ENCODE data around the gene KRT33B.

KRT33B gene

GRCh38 chr17:41345992-41346391 lies 23.6 kb downstream of the KRT33B start:
- no peak for TF ChIP-seq CTCF (IDR thresholded peaks at IDR 0.05; ENCODE audit: low read depth, low read length)

GRCh38 chr17:41343029-41343428 lies 26.6 kb downstream of the KRT33B start:
- no peak overlapping the region for H3K4me3 ChIP-seq (ENCODE audit: low read depth, low read length)
- no peak for TF ChIP-seq CTCF (IDR thresholded peaks at IDR 0.05; ENCODE audit: low read depth, low read length)

More at GRCh38 chr17:41345992-41346391, 23.6 kb downstream of the KRT33B start:
- no peak overlapping the region for H3K4me3 ChIP-seq (ENCODE audit: low read depth, low read length)

GRCh38 chr17:41340934-41341861 lies 28.4 kb downstream of the KRT33B start:
- no peak for TF ChIP-seq CTCF (IDR thresholded peaks at IDR 0.05; ENCODE audit: low read depth, low read length)
- H3K4me3 ChIP-seq (ENCODE audit: low read depth, low read length), result no peak overlapping the region

- no peak for TF ChIP-seq CTCF (IDR thresholded peaks at IDR 0.05; ENCODE audit: low read depth, low read length)
These were observed 29.1 kb downstream of the KRT33B start for GRCh38 chr17:41340494-41340893.

GRCh38 chr17:41339571-41340172 lies 29.9 kb downstream of the KRT33B start:
- TF ChIP-seq CTCF (IDR thresholded peaks at IDR 0.05; ENCODE audit: low read depth, low read length), result no peak
- no peak overlapping the region for H3K4me3 ChIP-seq (ENCODE audit: low read depth, low read length)

More at GRCh38 chr17:41340494-41340893, 29.1 kb downstream of the KRT33B start:
- H3K4me3 ChIP-seq (ENCODE audit: low read depth, low read length), result no peak overlapping the region

- no peak overlapping the region for H3K4me3 ChIP-seq (ENCODE audit: low read depth, low read length)
- no peak for TF ChIP-seq CTCF (IDR thresholded peaks at IDR 0.05; ENCODE audit: low read depth, low read length)
These were observed 30.6 kb downstream of the KRT33B start for GRCh38 chr17:41338961-41339485.

GRCh38 chr17:41335747-41336146 lies 33.9 kb downstream of the KRT33B start:
- no peak for TF ChIP-seq CTCF (IDR thresholded peaks at IDR 0.05; ENCODE audit: low read depth, low read length)
- H3K4me3 ChIP-seq (ENCODE audit: low read depth, low read length), result no peak overlapping the region
